Measurements from ENCODE around the gene PRKN.
"Not testable (repeated sequence)": the region's sequence is repeated elsewhere in the genome, so short reads cannot be mapped to it uniquely, and the experiment has no call there.

Gene PRKN

DNA sequence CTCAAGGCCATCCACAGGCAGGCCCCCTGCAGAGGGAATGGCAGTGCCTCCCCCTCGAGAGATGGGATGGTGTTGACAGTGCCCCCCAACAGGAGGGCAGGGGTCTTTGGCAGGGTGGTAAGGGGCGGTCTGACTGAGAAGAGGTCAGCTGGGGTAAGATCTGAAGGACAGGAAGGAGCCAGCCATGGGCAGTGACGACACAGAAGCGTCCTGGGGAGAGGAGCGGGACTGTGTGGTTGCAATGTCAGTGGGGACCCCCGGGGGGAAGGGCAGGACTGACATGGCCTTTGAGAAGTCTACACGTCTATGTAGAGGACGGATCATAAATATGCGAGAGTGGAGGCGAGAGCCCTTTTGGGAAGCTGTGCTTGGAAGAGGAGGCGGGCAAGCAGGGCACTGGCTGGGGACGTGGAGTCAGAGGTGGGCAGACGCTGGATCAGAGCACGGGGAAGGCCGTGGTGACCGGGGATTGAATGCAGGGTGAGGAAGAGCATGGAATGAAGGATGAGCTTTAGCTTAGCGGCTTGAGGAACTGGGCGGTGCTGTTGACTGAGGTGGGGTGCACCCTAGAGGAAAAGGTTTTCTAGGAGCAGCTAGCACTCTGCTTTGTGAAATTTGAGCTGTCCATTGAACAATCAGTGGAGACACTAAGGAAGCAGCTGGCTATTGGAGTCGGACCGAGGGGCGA, 1371.3 kb downstream of the PRKN start:
- DNase-seq: no peak

DNA sequence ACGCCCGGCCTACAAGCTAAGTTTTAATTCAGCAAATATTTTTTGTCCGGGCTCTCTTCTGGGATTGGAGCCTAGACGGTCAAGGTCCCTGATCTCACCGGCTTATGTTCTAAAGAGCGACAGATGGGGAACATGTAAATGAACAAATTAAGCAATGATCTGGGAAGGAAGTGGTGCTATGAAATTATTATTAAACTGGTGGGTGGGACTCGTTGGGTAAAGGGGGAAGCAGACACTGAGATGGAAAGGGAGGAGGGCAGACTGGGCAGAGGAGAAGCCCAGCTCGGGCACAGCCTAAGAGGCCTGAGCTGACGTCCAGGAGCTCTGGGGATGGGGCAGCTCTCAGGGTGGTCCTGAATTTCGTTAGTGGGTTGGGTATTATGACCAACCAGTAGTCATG, 1371.9 kb downstream of the PRKN start:
- no peak for DNase-seq

DNA sequence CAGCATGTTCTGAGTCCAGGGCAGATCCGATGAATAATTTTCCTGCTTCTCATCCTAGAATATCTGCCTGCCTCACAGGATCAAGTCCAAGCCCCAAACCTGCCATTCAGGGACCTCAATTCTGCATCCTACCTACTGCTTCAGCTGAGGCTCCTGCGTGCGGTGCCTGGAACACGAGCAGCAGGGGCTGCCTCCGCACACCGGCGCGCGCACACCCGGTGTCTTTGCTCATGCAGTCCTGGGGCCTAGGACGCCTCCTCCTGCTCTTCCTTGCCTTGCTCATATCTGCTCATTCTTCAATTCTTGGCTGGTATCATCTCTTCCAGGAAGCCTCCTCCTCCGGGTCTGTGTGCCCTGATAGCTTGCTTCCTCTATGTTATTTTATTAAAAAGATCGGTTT, 1372.6 kb downstream of the PRKN start:
- no peak for DNase-seq

DNA sequence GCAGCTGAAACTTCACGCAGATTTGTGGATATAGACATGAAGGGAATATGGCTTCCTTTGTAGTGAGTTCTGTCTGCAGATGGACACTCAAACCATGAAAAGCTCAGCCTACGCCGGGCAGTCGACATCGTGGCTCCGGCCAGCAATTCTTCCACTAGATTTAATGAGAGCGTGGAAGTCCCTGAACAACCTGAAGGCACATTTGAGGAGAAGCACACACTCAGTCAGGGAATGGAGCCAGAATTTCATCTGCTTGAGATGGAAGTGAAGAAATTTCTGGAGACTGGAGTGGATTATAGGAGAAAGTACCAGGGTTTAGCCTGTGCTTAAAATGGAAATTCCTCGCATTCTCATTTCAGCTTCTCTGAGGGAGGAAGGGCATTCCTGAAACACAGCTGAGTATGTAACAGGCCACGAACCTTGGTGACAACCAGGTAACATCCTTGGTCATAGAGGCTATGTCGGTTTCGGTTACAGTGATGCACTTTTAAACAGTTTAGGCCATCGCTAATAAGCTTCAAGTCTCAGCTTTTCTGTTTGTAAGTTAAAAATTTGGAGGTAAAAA, 1373.2 kb downstream of the PRKN start:
- DNase-seq: no peak

DNA sequence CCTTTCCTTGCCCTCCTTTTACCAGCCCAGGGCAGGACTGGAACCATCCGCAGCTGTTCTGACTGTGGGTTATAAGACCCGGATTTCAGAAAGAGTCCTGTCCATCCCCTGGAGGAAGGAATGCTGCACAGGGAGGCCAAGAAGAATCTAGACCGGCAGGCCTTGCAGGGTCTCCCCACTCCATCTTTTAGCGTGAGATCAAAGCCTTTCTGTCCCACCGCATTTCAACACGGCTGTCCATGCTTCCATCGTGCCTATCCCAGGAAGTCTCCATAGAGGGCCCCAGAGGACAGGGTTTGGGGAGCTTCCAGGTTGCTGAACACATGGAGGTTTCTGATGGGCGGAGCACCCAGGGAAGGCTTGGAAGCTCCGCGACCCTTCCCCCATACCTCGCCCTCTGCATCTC, 1374.4 kb downstream of the PRKN start:
- no peak for DNase-seq

DNA sequence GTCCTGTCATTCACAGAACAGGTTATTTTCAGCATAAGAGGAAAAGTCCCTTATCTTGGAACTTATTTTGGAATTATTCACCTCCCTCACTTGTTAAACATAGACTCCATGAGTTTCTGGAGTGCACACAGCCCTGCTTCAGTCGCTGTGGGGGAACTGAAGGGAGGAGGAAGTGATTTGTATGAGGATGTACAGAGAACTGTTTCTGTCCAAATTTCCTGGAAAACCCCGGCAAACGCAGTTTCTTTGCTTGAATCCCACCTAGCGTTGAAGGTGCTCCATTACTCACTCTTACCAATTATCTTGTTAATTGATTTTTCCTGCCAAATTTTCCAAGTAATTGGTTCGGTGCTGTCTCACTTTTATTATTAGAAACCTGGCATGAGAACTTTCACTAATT, 1375.7 kb downstream of the PRKN start:
- DNase-seq: no peak

DNA sequence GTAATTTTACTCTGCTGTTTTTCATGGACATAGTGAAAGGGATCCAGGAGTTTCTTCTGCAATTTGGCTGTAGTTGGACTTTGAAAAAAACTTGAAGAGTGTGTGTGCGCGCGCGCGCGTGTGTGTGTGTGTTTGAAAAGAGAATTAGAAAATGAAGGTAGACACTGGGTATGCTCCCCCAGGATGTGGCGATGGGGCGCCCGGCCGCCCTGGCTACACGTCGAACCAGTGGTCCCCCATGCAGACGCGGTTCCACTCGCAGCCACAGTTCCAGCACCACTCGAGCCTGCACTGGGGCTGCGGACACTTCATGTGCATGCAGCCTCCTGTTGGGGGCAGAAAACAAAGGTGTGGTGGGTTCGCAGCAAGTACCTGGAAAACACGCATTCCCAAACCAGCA, 1377.7 kb downstream of the PRKN start:
- DNase-seq: no peak

DNA sequence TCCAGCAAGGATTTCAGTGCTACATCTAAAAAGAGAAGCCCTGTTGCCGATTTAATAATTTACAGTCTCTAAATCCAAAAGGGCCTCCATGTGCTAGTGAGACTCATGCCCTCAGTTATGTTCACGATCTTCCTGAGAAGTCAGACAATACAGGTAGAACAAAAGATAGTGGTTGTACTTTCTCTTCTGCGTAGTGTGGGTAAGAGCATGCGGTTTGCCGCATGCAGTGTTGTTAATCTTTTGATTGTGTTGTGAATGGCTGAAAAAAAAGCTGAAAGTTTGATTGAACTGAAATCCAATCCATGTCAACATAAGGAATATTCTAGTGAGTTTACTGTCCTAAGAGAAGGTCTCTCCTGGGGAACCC, 1379.0 kb downstream of the PRKN start:
- no peak for DNase-seq

DNA sequence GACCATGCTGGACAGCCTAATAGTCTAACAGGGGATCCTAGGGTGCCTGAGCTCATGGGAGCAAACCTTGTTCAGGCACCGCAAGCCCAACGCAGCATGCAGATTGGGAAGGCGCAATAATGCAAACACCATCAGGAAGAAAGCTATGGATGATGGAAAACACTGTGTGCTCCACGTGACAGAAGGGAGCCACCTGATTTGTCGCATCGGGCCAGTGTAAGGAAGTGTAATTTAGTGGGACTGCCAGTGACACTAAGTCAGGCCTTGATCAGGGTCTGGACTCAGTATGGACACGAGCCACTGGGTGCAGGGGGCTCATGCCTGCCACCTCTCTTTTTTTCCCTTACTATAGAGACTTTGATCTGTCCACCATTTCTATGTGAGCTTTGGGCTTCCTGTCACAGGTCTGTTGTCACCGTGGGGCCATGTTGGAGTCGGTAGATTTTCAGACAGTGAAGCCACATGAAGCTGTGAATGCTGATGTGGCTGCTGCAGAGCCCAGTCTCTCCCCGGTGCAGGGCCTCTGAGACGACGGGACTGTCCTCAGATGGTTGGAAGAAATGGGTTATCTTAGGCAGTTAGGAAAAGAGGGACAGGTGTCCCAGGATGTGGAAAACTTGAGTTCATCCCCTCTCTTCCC, 1379.5 kb downstream of the PRKN start:
- no peak for DNase-seq

DNA sequence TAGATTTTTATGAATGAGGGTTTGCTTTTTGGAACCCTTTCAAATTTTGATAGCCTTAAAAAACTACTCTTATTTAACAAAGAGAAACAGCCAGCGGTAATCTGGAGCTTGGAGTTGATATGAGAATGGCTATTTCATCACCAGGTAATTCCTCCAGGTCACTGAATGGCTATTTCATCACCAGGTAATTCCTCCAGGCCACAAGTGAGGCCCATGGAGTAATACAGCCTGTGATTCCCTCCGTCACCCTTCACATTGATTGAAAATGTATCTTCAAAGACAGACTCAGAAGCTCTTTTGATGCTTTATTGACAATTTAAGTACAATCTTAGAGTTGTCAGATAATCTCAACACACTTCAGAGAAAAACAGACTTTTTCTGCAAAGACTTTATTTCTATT, 1380.4 kb downstream of the PRKN start:
- DNase-seq: no peak

DNA sequence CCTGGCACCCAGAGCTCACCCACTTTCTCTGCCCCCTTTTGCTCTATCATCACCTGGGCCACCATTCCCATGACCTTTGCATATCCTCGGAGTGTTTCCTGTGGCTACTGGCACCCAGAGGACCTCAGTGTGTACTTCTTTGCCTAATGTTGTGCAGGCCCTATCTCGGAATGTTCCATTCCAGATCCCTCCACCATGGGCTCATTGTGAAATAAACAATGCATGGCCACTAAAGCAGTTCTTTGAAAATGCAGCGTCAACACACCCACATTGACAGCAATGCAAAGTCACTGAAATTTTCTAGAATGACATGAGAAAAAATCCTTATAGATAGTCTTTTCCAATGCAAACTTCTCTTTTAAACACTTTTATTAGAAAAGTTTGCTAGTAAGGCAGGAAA, 1380.8 kb downstream of the PRKN start:
- DNase-seq: no peak

DNA sequence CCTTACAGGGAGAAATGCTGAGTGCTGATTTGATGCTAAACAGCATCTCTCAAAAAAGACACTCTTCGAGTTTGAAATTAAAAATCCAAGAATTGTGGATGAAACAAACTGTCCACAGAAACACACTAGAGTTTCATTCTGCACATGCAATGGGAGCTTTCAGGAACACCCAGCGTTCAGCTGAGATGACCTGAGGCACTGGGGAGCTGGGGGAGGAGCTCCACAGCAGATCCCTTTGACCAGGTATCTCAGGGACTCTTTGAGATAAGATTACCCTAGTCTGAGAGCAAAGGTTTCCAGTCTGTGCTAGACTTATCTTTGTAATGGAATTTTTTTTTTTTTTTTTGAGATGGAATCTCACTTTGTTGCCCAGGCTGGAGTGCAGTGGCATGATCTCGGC, 1382.9 kb downstream of the PRKN start:
- DNase-seq: no peak

DNA sequence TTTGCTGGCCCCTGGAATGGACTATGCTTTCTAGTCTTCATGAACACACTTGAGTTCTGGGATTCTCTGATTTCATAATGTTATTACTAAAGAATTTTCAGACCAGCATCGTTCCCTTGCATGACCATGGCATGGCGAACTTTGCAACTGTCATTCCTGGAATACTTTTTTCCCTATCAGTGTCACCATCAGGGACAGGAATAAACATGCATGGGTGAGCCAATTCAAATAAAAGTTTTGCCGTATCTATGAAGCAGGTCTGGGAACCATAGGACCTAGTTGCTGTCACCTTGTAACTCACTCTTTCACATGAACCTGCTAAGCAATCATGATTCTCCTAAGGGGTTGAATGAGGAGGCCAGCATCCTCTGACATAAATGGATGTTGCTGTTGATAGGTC, 1385.5 kb downstream of the PRKN start:
- DNase-seq: no peak

DNA sequence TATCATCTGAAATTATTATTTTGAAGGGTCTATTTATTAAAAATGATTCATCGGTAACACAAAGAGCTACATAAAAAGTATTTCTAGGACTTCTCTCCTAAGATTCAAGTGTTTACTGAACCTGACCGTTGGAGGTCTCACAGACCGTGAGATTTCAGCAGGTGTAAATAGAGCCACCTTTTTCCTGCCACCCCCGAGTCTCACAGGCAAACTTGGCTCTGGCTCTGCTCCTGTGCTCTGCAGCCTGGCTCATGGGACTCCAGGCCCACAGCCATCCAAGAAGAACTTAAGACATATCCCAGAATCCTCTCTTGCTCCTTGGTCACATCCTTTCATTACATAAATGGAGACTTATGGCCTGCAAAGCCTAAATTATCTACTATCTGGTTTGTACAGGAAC, 1385.9 kb downstream of the PRKN start:
- DNase-seq: no peak

DNA sequence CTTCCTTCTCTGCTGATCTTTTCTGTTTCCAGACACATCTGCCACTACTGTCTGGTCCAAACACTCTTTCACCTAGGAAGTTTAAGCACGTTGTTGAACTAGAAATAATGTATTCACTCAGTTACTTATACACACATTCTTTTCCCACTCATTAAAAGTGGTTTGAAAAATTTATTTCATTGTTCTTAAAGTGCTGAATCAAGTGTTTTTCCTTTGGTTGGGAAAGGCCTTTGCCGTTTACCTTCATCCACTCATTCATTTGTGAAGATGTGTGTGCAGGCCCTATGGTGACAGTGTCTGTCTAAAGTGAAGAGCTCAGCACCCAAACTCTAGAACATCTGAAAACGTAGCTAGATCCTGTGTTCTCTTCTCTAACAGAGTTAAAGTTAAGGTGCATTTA, 1389.6 kb downstream of the PRKN start:
- no peak for DNase-seq

DNA sequence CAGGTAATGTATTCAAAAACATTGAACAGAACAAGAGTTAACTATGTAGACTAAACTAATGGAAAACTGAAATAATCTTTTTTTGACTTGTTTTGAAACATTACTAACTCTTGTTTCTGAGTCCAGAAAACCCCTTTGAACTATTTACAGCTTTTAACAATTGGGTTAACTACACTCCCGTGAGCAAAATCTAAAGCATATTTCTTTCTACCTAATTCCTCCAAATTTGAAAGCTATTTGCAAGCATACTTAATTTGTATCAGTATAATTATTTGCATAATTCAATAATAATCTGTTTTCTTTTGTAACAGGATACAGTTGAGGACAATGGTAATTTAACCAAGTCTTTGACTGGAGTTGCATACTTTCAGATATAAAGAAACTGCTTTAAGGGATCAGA, 1391.1 kb downstream of the PRKN start:
- no peak for DNase-seq

DNA sequence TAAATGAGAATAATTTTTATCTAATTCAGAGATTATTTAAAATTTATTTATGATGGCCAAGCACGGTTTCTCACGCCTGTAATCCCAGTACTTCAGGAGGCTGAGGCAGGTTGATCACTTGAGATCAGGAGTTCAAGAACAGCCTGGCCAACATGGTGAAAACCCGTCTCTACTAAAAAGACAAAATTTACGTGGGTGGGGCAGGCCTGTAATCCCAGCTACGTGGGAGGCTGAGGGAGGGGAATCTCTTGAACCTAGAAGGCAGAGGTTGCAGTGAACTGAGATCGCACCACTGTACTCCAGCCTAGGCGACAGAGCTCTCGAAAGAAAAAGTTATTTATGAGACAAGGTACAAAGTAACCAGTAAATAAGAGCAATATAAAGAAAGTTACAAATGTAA, 1394.2 kb downstream of the PRKN start:
- no peak for DNase-seq

DNA sequence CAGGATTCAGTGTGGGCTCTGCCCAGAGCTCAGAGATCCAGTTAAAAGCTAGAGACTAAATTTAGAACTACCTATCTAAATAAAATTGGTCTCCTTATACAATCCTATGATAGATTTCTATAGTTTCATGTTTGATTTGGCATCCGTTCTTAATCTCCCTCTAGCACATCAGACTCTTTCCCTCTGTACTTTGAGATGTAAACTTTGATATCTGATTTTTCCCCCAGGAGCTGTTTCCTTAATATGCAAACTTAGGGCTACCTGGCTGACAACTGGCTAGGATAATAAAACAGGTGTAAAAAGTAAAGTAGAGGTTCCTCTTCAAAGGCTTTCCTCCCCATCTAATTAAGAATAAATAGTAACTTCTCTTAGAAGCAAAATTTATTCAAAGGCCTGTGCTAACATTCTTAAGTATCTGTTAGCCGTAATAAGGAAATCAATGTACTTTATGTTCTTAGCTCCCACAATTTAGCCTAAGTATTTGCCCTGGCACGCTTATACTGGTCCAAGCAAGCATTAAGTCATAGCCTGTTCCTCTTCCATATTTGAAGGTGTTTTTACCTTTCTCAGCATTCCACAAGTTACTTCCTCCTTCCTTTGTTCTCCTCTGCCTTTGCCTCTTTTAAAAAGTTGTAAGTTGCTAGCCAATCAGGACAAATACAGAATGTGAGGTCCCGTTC, 1396.0 kb downstream of the PRKN start:
- not testable (repeated sequence) for DNase-seq

DNA sequence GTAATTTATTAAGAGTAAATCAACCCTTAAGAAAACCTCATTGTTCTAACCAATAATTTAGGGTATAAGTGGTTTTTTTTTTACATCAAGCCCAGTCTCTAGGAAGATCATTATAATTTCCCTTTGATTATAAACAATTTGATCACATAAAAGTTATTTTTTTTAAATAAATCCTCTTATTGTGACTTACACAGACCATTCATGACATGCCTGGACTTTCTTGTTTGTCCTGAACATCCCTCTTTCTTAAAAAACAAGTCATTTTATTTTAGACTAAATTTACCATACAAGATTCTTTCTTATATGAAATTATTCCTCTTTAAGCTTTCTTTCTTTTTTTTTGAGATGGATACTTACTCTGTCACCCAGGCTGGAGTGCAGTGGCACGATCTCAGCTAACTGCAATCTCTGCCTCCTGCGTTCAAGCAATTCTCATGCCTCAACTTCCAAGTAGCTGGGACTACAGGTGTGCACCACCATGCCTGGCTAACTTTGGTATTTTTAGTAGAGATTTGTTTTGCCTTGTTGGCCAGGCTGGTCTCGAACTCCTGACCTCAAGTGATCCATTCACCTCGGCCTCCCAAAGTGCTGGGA, 1400.1 kb downstream of the PRKN start:
- no peak for DNase-seq

DNA sequence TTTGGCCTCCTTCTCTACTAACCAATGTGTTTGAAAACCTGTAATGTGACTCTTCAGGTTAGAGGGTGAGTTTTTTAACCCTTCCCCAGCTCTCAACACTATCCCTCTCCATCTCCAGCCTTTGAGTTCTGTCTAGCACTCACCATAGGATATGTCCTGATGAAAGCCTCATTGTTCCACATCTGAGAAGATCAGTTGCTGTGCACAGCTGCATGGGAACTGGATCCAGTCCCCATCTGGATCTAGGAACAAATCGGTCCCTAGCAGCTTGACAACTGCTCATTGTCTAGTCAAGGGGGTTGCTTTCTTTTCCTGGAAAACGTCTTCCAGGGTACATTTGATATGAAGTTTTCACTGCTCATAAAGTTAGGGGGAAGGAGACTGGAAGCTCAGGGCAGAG, 1408.3 kb downstream of the PRKN start:
- no peak for DNase-seq

DNA sequence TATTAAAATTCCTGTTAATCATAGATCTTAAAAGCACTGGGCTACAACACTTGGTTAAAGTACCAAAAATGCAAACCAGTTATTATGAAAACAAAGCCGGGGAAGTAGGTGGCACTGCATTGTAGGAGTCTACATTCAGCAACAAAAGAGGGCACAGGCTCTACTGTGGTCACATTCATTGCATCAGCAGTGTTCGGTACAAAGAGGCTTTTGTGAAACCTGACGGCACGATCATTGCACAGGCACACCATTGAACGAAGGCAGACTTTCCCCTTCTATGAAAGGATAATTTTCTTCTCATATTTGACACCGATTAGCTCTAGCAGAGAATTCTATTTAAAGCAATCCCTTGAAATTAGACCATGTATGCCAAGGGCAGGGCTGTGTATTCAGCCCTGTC, 1409.1 kb downstream of the PRKN start:
- DNase-seq: no peak

DNA sequence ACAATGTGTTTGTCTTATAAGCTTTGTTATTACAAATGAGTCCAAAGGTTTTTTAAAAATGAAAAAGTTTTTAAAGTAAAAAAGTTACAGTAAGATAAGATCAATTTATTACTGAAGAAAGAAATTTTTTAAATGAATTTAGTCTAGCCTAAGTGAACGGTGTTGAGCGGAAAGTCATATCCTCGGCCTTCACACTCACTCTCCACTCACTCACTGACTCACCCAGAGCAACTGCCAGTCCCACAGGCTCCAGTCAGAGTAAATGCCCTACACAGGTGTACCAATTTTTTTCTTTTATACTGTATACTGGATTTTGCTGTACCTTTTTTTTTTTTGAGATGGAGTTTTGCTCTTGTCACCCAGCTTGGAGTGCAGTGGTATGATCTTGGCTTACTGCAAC, 1411.0 kb downstream of the PRKN start:
- DNase-seq: no peak

DNA sequence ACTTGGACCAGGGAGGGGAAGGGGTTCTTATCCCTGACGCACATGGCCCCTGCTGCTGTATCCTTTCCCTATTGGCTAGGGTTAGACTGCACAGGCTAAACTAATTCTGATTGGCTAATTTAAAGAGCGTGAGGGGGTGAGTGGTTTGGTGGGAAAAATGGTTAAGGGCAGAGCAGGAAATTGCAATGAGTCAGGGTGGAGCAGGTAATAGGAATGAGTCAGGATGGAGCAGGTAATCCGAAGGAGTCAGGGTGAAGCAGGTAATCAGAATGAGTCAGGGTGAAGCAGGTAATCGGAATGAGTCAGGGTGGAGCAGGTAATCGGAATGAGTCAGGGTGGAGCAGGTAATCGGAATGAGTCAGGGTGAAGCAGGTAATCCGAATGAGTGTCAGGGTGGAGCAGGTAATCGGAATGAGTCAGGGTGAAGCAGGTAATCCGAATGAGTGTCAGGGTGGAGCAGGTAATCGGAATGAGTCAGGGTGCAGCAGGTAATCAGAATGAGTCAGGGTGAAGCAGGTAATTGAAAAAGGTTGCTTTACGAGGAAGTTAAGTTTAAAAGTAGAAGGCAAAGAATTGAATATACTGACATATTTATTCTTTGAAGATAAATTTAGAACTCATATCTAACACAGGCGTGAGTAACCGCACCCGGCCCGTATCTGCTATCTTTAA, 1412.2 kb downstream of the PRKN start:
- not testable (repeated sequence) for DNase-seq
